ENCODE data around the gene UAP1.
"Not testable (repeated sequence)": the region's sequence is repeated elsewhere in the genome, so short reads cannot be mapped to it uniquely, and the experiment has no call there.

UAP1 gene

GRCh38 chr1:162564762-162565218 is 3.3 kb downstream of the UAP1 start:
- no peak for DNase-seq (ENCODE audit: low read depth in 2 of 2)

GRCh38 chr1:162565460-162565859 is 3.9 kb downstream of the UAP1 start:
- no peak for DNase-seq (ENCODE audit: low read depth in 2 of 2)

- DNase-seq (ENCODE audit: low read depth in 2 of 2): no peak
These were observed 5.3 kb downstream of the UAP1 start for GRCh38 chr1:162566870-162567269.

- no peak for DNase-seq (ENCODE audit: low read depth in 2 of 2)
These were observed 7.3 kb downstream of the UAP1 start for GRCh38 chr1:162568802-162569201.

GRCh38 chr1:162570718-162571117 is 9.2 kb downstream of the UAP1 start:
- no peak for DNase-seq (ENCODE audit: low read depth in 2 of 2)

GRCh38 chr1:162571121-162571520 is 9.6 kb downstream of the UAP1 start:
- not testable (repeated sequence) for DNase-seq (ENCODE audit: low read depth in 2 of 2)

- DNase-seq (ENCODE audit: low read depth in 2 of 2): no peak
These were observed 10.2 kb downstream of the UAP1 start for GRCh38 chr1:162571696-162572095.

- DNase-seq (ENCODE audit: low read depth in 2 of 2): no peak
These were observed 11.6 kb downstream of the UAP1 start for GRCh38 chr1:162573136-162573535.

- no peak for DNase-seq (ENCODE audit: low read depth in 2 of 2)
These were observed 16.7 kb downstream of the UAP1 start for GRCh38 chr1:162578071-162578700.

GRCh38 chr1:162578936-162579335 is 17.4 kb downstream of the UAP1 start:
- DNase-seq (ENCODE audit: low read depth in 2 of 2): no peak

- DNase-seq (ENCODE audit: low read depth in 2 of 2): no peak
These were observed 18.8 kb downstream of the UAP1 start for GRCh38 chr1:162580308-162580707.

- not testable (repeated sequence) for DNase-seq (ENCODE audit: low read depth in 2 of 2)
These were observed 21.4 kb downstream of the UAP1 start for GRCh38 chr1:162582901-162583300.

GRCh38 chr1:162585101-162585500 is 23.6 kb downstream of the UAP1 start:
- DNase-seq (ENCODE audit: low read depth in 2 of 2): not testable (repeated sequence)

GRCh38 chr1:162587347-162587746 is 25.8 kb downstream of the UAP1 start:
- no peak for DNase-seq (ENCODE audit: low read depth in 2 of 2)

GRCh38 chr1:162587761-162588260 is 26.3 kb downstream of the UAP1 start:
- no peak for DNase-seq (ENCODE audit: low read depth in 2 of 2)

GRCh38 chr1:162590101-162590500 is 28.6 kb downstream of the UAP1 start:
- no peak for DNase-seq (ENCODE audit: low read depth in 2 of 2)

- DNase-seq (ENCODE audit: low read depth in 2 of 2): no peak
These were observed 29.2 kb downstream of the UAP1 start for GRCh38 chr1:162590686-162591085.

GRCh38 chr1:162596514-162597170 is 35.1 kb downstream of the UAP1 start:
- no peak for DNase-seq (ENCODE audit: low read depth in 2 of 2)

- no peak for DNase-seq (ENCODE audit: low read depth in 2 of 2)
These were observed 37.9 kb downstream of the UAP1 start for GRCh38 chr1:162599451-162599850.

GRCh38 chr1:162603117-162603516 is 41.6 kb downstream of the UAP1 start:
- not testable (repeated sequence) for DNase-seq (ENCODE audit: low read depth in 2 of 2)

GRCh38 chr1:162605225-162605927 is 43.9 kb downstream of the UAP1 start:
- DNase-seq (ENCODE audit: low read depth in 2 of 2): no peak

- no peak for DNase-seq (ENCODE audit: low read depth in 2 of 2)
These were observed 47.8 kb downstream of the UAP1 start for GRCh38 chr1:162609306-162609705.
